GM19468 (cell line): ENCODE results near the gene LRRC36.

Experiments used
- ATAC-seq: cut with Tn5 transposase; IDR thresholded peaks from one replicate; pipeline ENCODE4 v1.9.1; 2021; ENCODE audit warnings: mild to moderate bottlenecking, moderate library complexity, moderate number of reproducible peaks; ENCODE audit not compliant: unreplicated experiment; ENCODE audit errors: extremely low read depth

The LRRC36 gene

GRCh38 chr16:67433131-67433719 lies 106.6 kb downstream of the LRRC36 start:
- no peak for ATAC-seq
